ENCODE data around the gene EFEMP1. TPM values are rescaled to one million over a fixed set of nuclear protein-coding genes. Genes with fewer than 3 reads are reported as not detected.

Gene EFEMP1
- total and polyA plus RNA-seq, 9 of the 15 experiments (the other 6 are each of a cell fraction or from before 2014, with no cell fraction given), result 0.05 to 6.2 (median 0.22) TPM

GRCh38 chr2:55865096-55865835 lies 58.3 kb downstream of the EFEMP1 start (continued):
- TF ChIP-seq HES1 (IDR thresholded peaks at IDR 0.05; ENCODE audit: low read depth) (no peak), SMARCE1 (IDR thresholded peaks at IDR 0.05) (no peak), CTCFL (IDR thresholded peaks at IDR 0.05; ENCODE audit: borderline replicate concordance, insufficient read depth, low read depth, low read length, poor library complexity, severe bottlenecking) (no peak), TFAP4 (CRISPR knock-in tag; IDR thresholded peaks at IDR 0.05; ENCODE audit: borderline replicate concordance) (no peak), NFIC (IDR thresholded peaks at IDR 0.05) (no peak), POLR2B (IDR thresholded peaks at IDR 0.05; ENCODE audit: low read depth, partially characterized antibody) (no peak), BCLAF1 (IDR thresholded peaks at IDR 0.05; ENCODE audit: borderline replicate concordance in 1 of 2, control insufficient read depth in 1 of 2, low read depth in 2 of 2, low read length in 1 of 2) (no peak), MCM3 (IDR thresholded peaks at IDR 0.05) (no peak)

Data from K562 (cell line).